ENCODE results near the gene MEGF11. TPM values are rescaled to one million over a fixed set of nuclear protein-coding genes. Genes with fewer than 3 reads are reported as not detected.

MEGF11 gene
- total RNA-seq, 1 experiment from 2014 or later: not detected

DNA sequence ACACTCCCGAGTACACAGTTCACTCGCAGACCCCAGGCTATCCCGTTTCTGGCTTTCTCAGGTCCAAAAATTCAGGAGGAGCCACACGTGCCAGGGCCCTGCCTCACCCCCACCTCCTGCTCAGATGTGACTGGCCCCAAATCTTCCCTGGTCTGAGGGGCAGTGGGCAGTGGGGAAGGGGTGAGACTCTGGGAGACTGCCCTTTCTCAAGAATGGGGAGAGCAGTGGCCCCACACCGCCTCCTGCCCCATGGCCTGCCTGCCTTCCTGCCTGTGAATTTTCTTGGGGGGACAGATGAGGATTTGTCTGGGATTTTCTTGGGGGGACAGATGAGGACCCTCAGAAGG lies 174.6 kb downstream of the MEGF11 start:
- H3K36me3 ChIP-seq (ENCODE audit: low read depth): no peaks in the 10 kb centered on the region
- no peak overlapping the region for H3K4me3 ChIP-seq
- no TSS peak for BruUV-seq (replicated peaks)
- H3K9me3 ChIP-seq (ENCODE audit: insufficient read depth, low read depth): no peaks in the 10 kb centered on the region
- H4K20me1 ChIP-seq (ENCODE audit: insufficient read depth): no peaks in the 10 kb centered on the region
- H2AFZ ChIP-seq: no peak overlapping the region
- TF ChIP-seq, protein P1, sequence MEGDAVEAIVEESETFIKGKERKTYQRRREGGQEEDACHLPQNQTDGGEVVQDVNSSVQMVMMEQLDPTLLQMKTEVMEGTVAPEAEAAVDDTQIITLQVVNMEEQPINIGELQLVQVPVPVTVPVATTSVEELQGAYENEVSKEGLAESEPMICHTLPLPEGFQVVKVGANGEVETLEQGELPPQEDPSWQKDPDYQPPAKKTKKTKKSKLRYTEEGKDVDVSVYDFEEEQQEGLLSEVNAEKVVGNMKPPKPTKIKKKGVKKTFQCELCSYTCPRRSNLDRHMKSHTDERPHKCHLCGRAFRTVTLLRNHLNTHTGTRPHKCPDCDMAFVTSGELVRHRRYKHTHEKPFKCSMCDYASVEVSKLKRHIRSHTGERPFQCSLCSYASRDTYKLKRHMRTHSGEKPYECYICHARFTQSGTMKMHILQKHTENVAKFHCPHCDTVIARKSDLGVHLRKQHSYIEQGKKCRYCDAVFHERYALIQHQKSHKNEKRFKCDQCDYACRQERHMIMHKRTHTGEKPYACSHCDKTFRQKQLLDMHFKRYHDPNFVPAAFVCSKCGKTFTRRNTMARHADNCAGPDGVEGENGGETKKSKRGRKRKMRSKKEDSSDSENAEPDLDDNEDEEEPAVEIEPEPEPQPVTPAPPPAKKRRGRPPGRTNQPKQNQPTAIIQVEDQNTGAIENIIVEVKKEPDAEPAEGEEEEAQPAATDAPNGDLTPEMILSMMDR (conservative IDR thresholded peaks at IDR 0.05): no peak
- no peak for TF ChIP-seq EZH2 (IDR thresholded peaks at IDR 0.05; ENCODE audit: low read depth)
- ChIA-PET CTCF (no interaction called here), POLR2A (ENCODE audit: unreplicated experiment) (no interaction called here)
- H3F3A ChIP-seq (ENCODE audit: insufficient read depth, low read depth): no peaks in the 10 kb centered on the region
- no peak overlapping the region for H3K4me2 ChIP-seq
- H3K27ac ChIP-seq: no peak overlapping the region
- no peak for DNase-seq
- H3K4me1 ChIP-seq (replicated peaks; ENCODE audit: insufficient read depth): no peaks in the 10 kb centered on the region
- intact Hi-C loops (cut with micrococcal nuclease; ENCODE audit: unreplicated experiment): no loop called here
- no peaks in the 10 kb centered on the region for H3K79me2 ChIP-seq (ENCODE audit: low read depth)
- H3K9me2 ChIP-seq (ENCODE audit: insufficient read depth): no peaks in the 10 kb centered on the region
- no peaks in the 10 kb centered on the region for H3K27me3 ChIP-seq (ENCODE audit: insufficient read depth, low read depth)

DNA sequence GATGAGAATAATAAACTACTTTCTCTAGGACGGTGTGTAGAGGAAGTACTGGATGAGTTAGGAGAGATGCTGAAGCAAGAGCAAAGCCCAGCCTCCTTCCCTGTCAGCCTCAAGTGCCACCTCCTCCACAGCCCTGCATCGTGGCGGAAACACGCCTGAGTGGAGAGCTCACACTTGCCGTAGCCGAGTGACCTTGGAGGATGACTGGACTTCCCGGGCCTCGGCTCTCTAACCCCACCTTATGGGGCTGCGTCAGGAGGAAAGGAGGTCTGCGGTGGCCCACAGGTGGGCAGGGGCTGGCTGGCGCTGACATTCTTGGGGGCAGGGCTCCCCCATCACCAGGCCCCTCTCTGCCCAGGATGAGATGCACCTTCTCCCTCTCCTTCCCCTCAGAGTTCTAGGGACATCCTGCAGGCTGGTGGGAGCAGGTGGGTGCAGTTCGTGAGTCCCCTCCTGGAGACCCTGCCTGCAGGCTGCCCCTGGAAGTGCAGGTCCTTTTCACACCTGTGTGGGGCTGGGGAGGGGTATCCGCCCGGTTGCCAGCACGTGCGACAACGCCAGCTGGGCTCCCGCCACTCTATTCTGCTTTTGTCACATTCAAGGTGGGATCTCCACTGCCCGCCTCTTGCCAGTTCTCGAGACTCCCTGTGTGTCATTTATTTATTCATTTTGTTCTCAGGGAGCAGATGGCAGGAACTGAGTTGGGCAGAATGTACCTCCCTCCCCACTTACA lies 175.2 kb downstream of the MEGF11 start:
- H3F3A ChIP-seq (ENCODE audit: insufficient read depth, low read depth): no peaks in the 10 kb centered on the region
- BruUV-seq (replicated peaks): no TSS peak
- no peak overlapping the region for H3K4me3 ChIP-seq
- no peak for TF ChIP-seq EZH2 (IDR thresholded peaks at IDR 0.05; ENCODE audit: low read depth)
- TF ChIP-seq, protein P1 (conservative IDR thresholded peaks at IDR 0.05): no peak
- no peaks in the 10 kb centered on the region for H3K36me3 ChIP-seq (ENCODE audit: low read depth)
- intact Hi-C loops (cut with micrococcal nuclease; ENCODE audit: unreplicated experiment): no loop called here
- ChIA-PET POLR2A (ENCODE audit: unreplicated experiment) (no interaction called here), CTCF (no interaction called here)
- no peak overlapping the region for H3K4me2 ChIP-seq
- H3K9me2 ChIP-seq (ENCODE audit: insufficient read depth): no peaks in the 10 kb centered on the region
- DNase-seq: no peak
- H3K27ac ChIP-seq: no peak overlapping the region
- no peaks in the 10 kb centered on the region for H3K9me3 ChIP-seq (ENCODE audit: insufficient read depth, low read depth)
- no peaks in the 10 kb centered on the region for H3K27me3 ChIP-seq (ENCODE audit: insufficient read depth, low read depth)
- H2AFZ ChIP-seq: no peak overlapping the region
- H4K20me1 ChIP-seq (ENCODE audit: insufficient read depth): no peaks in the 10 kb centered on the region
- no peaks in the 10 kb centered on the region for H3K79me2 ChIP-seq (ENCODE audit: low read depth)
- no peaks in the 10 kb centered on the region for H3K4me1 ChIP-seq (replicated peaks; ENCODE audit: insufficient read depth)

DNA sequence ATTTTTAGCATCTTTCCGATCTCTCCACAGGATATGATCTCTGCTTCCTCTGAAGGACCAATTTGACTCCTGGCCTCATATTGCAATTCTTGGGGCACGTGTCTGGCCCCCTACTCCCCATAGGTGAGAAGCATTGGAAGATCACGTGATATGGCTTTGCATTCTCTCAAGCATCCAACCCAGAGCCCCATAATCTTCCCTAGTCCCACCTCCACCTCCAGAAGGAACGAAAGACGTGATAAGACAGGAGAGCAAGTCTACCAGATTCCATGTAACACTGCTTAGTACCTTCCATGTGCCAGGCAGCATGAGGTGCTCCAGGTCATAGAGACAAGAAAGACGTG lies 176.3 kb downstream of the MEGF11 start:
- H3K36me3 ChIP-seq (ENCODE audit: low read depth): no peaks in the 10 kb centered on the region
- H3K79me2 ChIP-seq (ENCODE audit: low read depth): no peaks in the 10 kb centered on the region
- H3K9me2 ChIP-seq (ENCODE audit: insufficient read depth): no peaks in the 10 kb centered on the region
- H3K4me1 ChIP-seq (replicated peaks; ENCODE audit: insufficient read depth): no peaks in the 10 kb centered on the region
- no TSS peak for BruUV-seq (replicated peaks)
- no peak for TF ChIP-seq EZH2 (IDR thresholded peaks at IDR 0.05; ENCODE audit: low read depth)
- TF ChIP-seq, protein P1 (conservative IDR thresholded peaks at IDR 0.05): no peak
- CTCF ChIA-PET: no interaction called here
- H3F3A ChIP-seq (ENCODE audit: insufficient read depth, low read depth): no peaks in the 10 kb centered on the region
- POLR2A ChIA-PET (ENCODE audit: unreplicated experiment): no interaction called here
- no peak overlapping the region for H3K4me2 ChIP-seq
- no peaks in the 10 kb centered on the region for H3K27me3 ChIP-seq (ENCODE audit: insufficient read depth, low read depth)
- DNase-seq: no peak
- H3K9me3 ChIP-seq (ENCODE audit: insufficient read depth, low read depth): no peaks in the 10 kb centered on the region
- H3K27ac ChIP-seq: no peak overlapping the region
- no peaks in the 10 kb centered on the region for H4K20me1 ChIP-seq (ENCODE audit: insufficient read depth)
- H2AFZ ChIP-seq: no peak overlapping the region
- H3K4me3 ChIP-seq: no peak overlapping the region
- intact Hi-C loops (cut with micrococcal nuclease; ENCODE audit: unreplicated experiment): no loop called here
